ENCODE data around the gene FAM83B.
"Not testable (repeated sequence)": the region's sequence is repeated elsewhere in the genome, so short reads cannot be mapped to it uniquely, and the experiment has no call there.

Gene FAM83B

DNA sequence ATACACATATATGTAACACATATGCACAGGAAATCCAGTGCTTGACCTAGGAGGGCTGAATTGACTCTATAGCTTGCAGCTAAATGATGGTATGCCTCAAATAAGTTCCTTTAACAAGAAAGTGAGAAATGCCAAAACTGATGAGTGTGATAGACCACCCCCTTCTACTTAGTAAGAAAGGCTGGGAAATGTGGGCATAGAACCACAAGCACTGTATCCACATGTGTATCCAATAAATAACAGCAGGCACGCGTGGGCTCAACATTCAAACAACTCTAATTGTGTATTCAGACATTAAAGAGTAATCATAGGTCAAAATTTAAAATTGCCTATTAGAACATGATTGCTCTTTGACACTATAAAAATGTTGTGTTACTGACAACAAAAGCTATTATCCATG lies 54.1 kb downstream of the FAM83B start:
- DNase-seq = no peak

DNA sequence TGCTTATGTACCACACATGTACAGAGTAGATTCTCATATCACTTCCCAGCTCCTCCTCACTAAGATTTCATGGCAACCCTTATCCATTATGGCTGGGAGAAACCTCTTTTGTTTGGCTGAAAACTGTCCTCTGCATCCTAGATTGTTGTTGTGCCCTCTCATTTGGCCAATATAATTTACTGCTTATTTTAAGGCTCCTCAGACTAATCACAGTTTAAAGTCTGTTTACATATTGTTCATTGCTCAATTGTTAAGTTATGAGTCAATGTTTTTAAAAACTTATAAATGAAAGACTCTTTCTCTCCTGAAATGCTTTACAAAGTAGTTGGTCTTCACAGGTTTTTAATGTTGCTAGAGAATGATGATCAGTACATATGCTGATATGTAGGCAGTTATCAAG lies 57.3 kb downstream of the FAM83B start:
- DNase-seq = no peak

DNA sequence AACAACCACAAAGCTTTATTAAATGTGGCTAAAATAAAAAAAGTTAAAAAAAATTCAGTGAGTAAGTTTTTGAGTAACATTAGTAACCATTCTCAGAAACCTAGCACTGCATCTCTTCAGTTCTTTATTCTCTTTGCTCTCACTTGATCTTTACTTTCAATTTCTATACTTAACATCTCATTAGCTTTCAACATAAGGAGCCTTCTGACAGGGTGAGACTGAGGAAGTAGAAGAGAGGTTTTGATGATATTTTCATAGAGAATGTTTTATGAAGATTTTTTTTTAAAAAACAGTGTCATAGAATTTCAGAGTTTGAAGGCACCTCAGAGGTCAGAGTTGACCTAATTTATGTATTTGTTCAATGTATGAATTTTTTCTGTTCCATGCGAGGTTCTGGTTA lies 60.8 kb downstream of the FAM83B start:
- DNase-seq = no peak

DNA sequence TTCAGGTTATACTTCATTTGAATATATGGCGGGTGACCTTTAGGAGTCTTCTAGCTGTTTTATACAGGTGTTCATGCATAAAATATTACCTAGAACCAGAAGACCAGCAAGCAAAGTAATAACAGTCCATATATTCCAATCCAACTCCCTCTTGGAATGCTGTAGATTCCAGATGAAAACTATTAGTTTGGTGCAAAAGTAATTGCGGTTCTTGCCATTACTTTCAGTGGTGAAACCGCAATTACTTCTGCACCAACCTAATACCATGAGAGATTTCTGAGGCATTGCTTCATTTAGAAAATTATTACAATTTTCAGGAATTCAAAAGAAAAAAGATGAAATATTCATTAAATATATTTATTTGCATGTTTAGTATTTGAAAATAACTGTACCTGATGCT lies 62.6 kb downstream of the FAM83B start:
- DNase-seq = no peak

DNA sequence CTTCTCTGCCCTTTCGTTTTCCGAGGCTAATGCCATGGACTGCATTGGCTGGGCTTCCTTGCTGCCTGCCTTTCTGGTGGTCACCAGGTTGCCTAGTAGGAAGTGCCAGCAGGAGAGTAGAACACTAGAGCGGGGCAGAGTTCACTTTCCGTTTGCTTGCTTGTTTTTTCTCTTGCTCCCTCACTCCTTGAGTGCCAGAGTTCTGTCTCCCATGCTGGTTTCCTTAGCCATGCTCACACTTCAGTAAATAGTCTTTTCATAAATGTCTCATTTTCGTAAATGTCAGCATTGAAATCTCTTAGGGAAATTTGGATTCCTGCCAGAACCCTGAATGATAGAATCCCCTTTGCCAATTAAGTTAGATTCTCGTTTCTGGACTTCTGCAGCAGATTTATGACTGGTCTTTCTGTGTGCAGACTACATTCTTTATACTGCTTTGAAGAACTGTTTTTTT lies 63.9 kb downstream of the FAM83B start:
- DNase-seq = no peak

DNA sequence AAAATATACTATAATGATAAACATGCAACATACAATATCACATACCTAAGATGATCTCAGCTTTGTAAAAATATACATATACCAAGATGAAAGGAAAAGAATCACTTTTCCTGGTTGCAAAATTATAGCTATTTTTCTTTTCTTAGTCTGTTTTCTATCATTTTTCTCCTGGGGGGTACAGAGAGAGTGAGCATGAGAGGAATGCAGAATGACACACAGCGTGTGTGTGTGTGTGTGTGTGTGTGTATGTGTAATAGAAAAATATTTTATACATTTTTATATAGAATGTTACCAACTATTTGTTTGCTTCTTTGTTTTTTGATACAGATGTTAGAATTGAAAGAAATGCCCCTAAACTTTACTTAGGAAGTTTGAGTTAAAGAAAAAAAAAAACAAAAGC lies 64.3 kb downstream of the FAM83B start:
- no peak for DNase-seq

DNA sequence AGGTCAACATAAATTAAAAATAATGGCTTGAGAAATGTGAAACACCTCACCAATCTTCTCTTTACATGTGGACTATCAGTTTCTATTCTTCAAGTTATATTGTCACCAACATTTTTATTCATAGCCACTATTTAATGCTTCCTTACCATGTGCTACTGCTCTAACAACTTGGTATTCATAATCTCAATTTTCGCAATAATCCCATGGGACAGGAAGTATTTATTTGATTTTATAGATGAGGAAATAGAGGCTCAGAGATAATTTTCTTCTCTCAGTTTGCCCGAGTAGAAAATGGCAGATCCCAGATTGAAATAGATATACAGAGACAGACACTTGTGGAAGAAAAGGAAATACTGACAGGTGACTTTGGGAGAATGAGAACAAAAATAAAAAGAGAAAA lies 66.6 kb downstream of the FAM83B start:
- DNase-seq = no peak

DNA sequence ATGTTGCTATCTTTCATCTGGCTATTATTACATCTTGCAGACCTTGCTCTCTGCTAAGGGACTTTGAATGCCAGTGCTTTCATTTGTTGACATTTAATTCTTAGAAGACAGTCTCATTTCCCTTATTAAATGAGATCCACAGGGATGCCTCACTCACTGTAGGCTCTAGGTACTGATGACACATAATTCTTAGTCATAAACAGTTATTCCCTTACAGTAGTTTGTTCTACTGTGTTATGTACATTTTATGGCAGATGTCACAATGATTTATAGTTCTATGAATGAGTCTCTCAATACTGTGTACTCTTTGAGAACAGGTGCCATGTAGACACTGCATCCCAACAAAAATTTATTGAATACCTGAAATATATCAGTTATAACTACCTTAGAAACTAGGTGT lies 70.3 kb downstream of the FAM83B start:
- no peak for DNase-seq

DNA sequence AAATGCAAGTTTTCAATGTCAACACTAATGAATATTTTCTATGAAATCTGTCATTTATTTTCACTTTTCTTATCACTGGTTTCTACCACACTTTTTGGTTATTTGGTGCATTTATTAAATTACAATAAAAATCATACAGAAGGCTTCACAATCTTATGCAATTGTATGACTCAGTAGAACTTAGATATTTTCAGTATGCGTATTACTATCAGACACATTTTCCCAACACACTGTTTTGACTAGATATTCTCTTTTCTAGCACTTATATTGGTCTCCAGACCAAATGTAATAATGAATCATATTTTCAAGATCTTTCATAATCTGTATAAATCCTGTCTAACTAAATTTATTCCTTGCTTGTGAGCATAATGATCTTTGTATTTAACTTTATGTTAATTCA lies 74.1 kb downstream of the FAM83B start:
- no peak for DNase-seq

DNA sequence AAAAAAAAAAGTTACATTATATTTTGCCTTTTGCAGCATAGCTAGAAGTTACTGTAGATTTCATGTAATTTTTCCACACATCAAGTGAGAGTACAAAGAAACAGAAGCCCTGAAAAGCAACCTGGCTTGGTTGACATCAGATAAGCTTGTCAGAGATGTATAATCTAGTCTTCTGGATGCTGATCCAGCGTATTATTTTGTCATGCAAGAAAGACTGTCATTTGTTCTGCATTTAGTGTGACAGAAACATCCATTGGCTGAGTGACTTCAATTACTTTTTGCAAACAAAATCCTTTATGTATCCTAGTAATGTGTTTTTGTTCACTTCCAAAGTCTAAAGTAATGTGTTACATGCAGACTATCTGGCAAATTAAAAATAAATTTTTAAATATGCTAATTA lies 75.3 kb downstream of the FAM83B start:
- no peak for DNase-seq

DNA sequence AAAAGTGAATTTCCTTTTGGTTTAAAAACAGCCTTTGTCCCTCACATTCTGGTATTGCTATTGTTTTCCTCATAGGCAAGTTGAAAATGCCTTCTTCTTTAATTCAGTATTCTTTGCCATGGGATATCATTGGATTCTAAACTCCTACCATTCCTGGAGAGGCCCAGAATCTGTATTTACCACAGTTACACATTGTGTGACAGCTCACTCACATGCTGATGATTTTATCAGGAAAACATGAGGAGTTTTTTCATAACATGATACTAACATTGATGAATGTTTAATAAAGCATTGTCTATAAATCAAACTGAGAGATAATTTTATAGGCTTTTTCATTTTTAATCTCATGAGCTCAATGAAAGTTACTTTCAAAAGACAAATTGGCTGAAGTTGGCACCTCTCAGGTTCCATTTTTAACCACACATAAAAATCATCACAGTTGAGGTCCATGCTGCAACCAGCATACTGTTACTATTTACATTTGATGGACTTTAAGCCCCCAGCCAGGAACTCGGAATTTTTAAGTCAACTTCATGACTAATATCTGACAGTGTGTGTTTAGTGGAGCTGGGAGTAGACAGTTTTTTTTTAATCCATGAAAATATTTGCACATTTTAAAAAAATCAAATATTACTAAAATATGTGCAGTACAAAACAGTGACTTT lies 82.8 kb downstream of the FAM83B start:
- DNase-seq = no peak

DNA sequence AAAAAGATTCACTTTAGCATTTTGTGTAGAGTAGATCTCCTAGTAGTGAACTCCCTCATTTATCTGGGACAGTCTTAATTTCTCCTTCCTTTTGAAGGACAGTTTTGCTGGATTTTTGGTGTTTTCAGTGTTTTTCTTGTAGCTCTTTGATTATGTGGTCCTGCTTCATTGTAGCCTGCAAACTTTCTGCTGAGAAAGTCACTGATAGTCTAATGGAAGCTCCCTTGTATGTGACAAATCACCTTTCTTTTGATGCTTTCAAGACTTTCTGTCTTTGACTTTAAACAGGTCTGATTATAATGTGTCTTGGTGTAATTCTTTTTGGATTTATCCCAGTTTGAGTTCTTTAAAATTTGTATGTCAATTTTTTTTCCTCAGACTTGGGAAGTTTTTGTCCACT lies 86.1 kb downstream of the FAM83B start:
- DNase-seq = no peak

DNA sequence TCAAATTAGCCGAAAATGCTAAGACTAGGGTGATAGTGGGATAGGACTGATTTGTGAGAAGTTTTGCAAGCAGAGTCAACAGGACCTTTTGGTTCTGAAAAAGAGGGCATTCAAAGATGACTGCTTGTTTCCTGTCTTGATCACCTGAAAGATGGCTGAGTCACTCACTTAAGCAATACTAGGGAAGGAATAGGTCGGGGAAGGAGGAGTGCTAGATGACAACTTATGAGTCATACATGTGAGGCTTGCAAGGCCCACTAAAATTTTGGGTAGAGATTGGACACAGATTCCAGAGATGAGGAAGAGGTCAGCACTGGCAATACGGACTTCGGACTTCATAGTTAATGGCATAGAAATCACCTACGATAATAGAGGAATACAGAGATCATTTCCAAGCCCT lies 89.2 kb downstream of the FAM83B start:
- DNase-seq = no peak

DNA sequence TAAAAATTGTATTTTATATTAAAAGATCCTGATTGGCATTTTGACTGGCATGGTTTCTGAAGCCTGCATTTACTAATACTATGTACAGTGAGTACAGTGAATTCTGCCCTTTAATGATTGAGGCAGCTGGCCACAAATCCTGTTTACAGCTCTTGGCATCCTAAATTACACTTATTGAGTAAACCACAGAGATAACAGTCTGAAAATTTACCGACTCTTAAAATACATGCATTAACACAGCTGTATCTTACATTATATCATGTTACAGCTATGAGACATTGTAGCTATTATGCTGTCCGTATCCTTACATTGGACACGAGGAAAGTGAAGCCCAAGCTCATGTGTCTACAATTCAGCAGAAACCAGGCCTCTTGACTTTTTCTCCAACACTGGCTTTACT lies 90.8 kb downstream of the FAM83B start:
- no peak for DNase-seq

DNA sequence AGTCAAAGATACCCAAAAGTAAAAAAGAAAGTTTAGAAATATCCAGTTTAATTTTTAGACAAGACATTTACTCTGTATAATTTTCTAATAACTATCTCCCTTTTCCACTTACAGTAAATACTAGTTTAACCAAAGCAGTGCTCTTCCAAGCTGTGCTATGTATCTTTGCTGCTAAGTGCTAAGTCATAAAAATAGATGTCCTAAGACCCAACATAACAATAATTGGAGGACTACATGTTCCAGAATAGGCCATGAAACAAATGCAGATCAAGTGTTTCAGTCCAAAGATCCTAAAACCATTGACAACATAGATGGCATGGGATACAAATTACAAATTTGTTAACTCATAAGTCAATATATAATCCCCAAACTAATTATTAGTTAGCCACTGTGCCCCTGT lies 111.1 kb downstream of the FAM83B start:
- DNase-seq = no peak

DNA sequence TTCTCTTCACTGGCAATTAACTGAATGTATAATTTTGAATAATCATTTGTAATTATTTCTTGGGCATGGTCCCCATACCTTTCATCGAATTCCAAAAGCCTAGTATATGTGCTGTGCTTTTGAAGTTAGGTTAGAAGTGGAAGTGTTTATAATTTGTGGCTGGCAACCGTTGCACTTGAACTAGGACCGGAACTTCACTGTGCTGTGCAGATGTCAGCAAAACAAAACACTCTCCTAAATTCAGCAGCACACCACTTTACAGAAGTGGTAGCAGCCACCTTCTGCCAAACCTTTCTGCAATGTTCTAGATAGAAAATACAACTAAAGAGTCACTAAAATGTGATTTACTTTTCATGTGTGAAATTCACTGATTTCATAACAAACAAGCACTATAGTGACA lies 111.9 kb downstream of the FAM83B start:
- no peak for DNase-seq

DNA sequence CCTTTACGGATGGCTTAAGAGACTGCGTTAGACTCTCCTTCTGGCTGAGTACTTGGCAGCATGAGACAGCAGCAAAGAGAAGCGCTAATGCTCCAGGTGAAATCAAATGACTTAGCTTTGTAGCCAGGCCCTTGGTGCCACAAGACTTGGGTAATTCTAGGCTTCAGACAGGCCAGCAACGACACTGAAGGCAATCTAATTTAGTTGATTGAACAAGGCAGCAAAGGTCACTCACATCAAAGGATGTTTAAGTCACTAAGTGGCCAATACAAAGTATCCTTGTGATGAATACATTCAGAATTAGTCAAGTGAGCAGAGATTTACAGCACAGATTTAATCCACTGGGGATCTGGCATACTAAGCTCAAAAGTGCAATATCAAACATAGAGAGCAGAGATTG lies 113.2 kb downstream of the FAM83B start:
- no peak for DNase-seq

DNA sequence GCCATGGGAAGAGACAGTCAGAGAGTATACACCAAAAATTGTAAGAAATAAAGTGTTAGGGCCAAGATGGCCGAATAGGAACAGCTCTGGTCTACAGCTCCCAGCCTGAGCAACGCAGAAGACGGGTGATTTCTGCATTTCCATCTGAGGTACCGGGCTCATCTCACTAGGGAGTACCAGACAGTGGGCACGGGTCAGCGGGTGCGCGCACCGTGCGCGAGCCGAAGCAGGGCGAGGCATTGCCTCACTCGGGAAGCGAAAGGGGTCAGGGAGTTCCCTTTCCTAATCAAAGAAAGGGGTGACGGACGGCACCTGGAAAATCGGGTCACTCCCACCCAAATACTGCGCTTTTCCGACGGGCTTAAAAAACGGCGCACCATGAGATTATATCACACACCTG lies 114.8 kb downstream of the FAM83B start:
- DNase-seq = not testable (repeated sequence)

DNA sequence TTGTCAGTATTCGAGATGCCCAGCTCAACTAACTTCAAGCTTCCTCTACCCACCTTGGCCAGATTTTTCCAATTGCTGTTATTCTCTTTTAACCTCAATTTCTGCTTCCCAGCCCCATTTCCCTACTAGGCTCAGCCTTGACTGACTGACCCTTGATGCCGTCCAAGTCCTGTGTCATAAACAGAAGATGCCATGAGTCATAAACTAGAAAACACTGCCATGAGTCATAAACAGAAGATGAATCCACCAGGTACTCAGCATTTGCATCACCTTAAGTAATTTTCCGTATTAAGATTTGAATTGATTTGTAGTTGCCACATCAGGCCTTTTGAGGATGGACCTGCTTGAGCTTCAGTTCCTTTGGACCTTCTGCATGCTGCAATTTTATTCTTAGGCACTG lies 123.8 kb downstream of the FAM83B start:
- DNase-seq = no peak

DNA sequence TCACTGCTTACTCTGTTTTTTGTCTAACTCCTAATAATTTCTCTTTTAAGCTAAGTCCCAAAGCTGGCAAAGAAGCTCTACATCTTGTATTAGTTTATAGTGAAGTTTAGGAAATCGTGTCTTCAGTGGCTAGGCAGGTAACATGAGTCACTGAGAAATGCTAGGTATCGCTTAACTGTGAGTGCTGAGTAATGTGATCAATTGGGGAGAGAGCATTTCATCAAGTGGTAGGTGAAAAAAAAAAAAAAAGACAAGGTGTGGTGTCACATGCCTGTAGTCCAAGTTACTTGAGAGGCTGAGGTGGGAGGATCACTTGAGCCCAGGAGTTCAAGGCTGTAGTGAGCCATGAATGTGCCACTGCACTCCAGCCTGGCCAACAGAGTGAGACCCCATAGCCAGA lies 125.3 kb downstream of the FAM83B start:
- DNase-seq = no peak

DNA sequence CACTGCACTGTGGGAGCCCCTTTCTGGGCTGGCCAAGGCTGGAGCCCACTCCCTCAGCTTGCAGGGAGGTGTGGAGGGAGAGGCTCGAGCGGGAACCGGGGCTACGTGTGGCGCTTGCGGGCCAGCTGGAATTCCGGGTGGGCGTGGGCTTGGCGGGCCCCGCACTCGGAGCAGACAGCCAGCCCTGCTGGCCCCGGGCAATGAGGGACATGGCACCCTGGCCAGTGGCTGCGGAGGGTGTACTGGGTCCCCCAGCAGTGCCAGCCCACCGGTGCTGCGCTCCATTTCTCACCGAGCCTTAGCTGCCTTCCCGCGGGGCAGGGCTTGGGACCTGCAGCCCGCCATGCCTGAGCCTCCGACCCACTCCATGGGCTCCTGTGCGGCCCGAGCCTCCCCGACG lies 132.6 kb downstream of the FAM83B start:
- not testable (repeated sequence) for DNase-seq

DNA sequence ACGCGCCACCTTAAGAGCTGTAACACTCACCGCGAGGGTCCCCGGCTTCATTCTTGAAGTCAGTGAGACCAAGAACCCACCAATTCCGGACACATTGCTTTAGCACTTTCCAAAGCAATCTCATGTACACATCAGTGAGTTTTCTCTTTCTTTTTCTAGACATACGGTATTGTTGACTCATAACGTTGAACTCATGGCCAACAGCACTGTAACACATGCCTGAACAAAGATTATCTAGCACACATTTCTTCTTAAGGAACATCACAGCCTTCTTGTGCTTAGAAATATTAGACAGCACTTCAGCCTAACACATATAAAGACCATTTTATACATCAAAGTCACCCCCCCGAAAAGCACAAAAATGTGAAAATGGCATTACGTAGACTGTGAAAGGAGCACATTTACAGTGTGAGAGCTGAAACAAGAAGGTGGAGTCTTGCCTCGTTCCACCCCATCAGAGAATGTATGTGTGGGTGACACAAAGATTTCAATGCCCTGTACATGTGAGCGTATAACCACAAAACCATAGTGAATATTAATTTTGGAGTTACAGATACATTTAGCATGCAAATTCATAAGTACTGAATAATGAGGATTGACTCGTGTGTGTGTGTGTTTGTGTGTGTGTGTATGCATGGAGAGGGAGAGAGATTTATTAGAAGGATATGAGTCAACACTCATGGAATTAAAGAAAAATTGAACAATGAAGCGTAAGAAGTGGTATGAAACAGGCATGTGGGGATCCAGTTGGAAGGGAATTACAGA lies 134.1 kb downstream of the FAM83B start:
- no peak for DNase-seq

DNA sequence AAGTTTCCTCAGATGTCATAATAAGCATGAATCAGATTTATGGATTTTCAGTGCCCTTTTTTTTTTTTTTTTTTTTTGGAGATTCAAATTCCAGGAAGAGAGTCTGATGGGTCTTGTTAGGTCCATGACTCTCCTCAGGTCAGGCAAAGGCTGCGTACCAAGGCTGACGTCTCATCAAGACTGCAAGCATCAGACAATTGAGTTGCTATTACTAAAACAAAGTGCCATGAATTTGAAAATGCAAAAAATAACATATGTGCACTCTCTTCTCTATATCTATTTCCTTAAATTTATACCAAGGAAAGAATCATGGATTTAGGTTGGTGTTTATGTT lies 134.7 kb downstream of the FAM83B start:
- DNase-seq = no peak

DNA sequence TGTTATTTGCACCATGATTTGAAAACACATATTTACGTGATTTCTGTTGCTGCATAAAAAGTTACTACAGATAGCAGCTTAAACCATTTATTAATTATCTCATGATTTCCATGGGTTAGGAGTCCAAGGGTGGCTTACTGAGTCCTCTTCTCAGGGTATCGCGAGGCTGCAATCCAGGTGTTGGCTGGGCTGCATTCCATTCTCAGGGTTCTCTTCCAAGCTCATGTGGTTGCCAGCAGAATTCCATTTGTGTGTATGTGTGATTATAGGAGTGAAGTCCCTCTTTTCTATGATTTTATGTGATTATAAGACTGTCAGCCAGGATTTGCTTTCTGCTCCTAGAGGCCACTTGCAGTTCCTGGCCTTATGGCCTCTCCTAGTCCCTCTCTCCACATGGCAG lies 135.1 kb downstream of the FAM83B start:
- DNase-seq = no peak
